K562 (cell line): ENCODE measurements around the gene PACS1. TPM values are rescaled to one million over a fixed set of nuclear protein-coding genes. Genes with fewer than 3 reads are reported as not detected.

Experiments
- ERF ChIP-seq: fragments of 450-650 bp; formaldehyde crosslinking; IDR thresholded peaks from 2 replicates; pipeline ENCODE4 v1.4.0; 2020; ENCODE audit warnings: mild to moderate bottlenecking, mixed read lengths
- FOXP1 ChIP-seq: sonication (generic); formaldehyde crosslinking; IDR thresholded peaks from 2 replicates; pipeline ENCODE4 v1.8.0; 2022; ENCODE audit warnings: mild to moderate bottlenecking, missing genetic modification reagents
- HDAC3 ChIP-seq: fragments of 450-650 bp; IDR thresholded peaks from 2 replicates; pipeline ENCODE4 v1.6.1; 2018; ENCODE audit warnings: borderline replicate concordance, mild to moderate bottlenecking, moderate library complexity; ENCODE audit not compliant: partially characterized antibody
- MAFK ChIP-seq: IDR thresholded peaks from 2 replicates; pipeline ENCODE4 v1.6.1; 2011; ENCODE audit warnings: low read length, improper control_type of control experiment
- NFRKB ChIP-seq: fragments of 450-650 bp; IDR thresholded peaks from 2 replicates; pipeline ENCODE4 v1.6.1; 2016; ENCODE audit warnings: low read depth
- NR2C1 ChIP-seq, 2 experiments: fragments of 450-650 bp; IDR thresholded peaks; 2 replicates each; pipeline ENCODE4 v1.6.1; 2017; ENCODE audit warnings: mild to moderate bottlenecking in 2 of 2, antibody characterized with exemption in 1 of 2, inconsistent platforms in 1 of 2, missing compliant biosample characterization in 1 of 2, missing genetic modification characterization in 1 of 2
- RAD51 ChIP-seq: fragments of 450-650 bp; IDR thresholded peaks from 2 replicates; pipeline ENCODE4 v1.7.1; 2016; ENCODE audit warnings: low read depth, mild to moderate bottlenecking, borderline replicate concordance
- SNIP1 ChIP-seq: fragments of 450-650 bp; IDR thresholded peaks from 2 replicates; pipeline ENCODE4 v1.7.1; 2017; ENCODE audit warnings: low read depth, mild to moderate bottlenecking
- TEAD4 ChIP-seq, 2 experiments: sonication (generic) in 1 of 2; formaldehyde crosslinking in 1 of 2; IDR thresholded peaks; 2 replicates each; pipeline versions ENCODE4 v1.6.1 to v1.8.0; 2012 to 2022; ENCODE audit warnings: borderline replicate concordance in 1 of 2, inconsistent platforms in 1 of 2, low read length in 1 of 2, mild to moderate bottlenecking in 1 of 2, missing genetic modification reagents in 1 of 2
- TOE1 ChIP-seq, 2 experiments: fragments of 450-650 bp in 1 of 2; sonication (generic) in 1 of 2; formaldehyde crosslinking in 1 of 2; IDR thresholded peaks; 2 replicates each; pipeline versions ENCODE4 v1.7.1 to v1.8.0; 2016 to 2022; ENCODE audit warnings: borderline replicate concordance in 2 of 2, mild to moderate bottlenecking in 2 of 2, antibody characterized with exemption in 1 of 2, inconsistent platforms in 1 of 2, low read depth in 1 of 2, missing genetic modification reagents in 1 of 2, moderate library complexity in 1 of 2
- ZFX ChIP-seq: sonication (generic); formaldehyde crosslinking; IDR thresholded peaks from 2 replicates; pipeline ENCODE4 v1.8.0; 2022; ENCODE audit warnings: mild to moderate bottlenecking, missing genetic modification reagents, moderate library complexity
- ZNF282 ChIP-seq: sonication (generic); formaldehyde crosslinking; IDR thresholded peaks from 2 replicates; pipeline ENCODE4 v1.8.1; 2023; ENCODE audit warnings: missing genetic modification reagents
- polyA plus RNA-seq, 8 experiments: library from polyadenylated mRNA; depleted of rRNA in 4 of 8; stranded (reverse) in 5 of 8; unstranded in 3 of 8; fragments of >200 nt; fragmentation: Nextera tagmentation in 2 of 8; fragmentation: Illumina TruSeq in 1 of 8; extraction: Ambion mirVana in 2 of 8; extraction: Trizol in 1 of 8; gene quantifications; 2 replicates each; pipeline versions ENCODE4 v1.2.1 to v1.2.3, GENCODE V29; 2011 to 2014; ENCODE audit warnings: inconsistent platforms in 1 of 8, missing spikeins in 1 of 8
- total RNA-seq, 7 experiments: library from RNA; depleted of rRNA in 6 of 7; stranded (reverse); fragments of >200 nt in 6 of 7; fragmentation: Illumina TruSeq in 2 of 7; extraction: Trizol in 2 of 7; gene quantifications; 2 replicates each; pipeline versions ENCODE4 v1.2.1 to v1.2.3, GENCODE V29; 2011 to 2021; ENCODE audit warnings: low replicate concordance in 1 of 7
- TF ChIP-seq, protein P1 (sequence below): fragments of 200-800 bp; sonication (Bioruptor generic); IDR thresholded peaks from 2 replicates; pipeline ENCODE4 v1.6.1; 2016; ENCODE audit warnings: missing genetic modification characterization, missing compliant biosample characterization
- TF ChIP-seq, protein P2 (sequence below): sonication (generic); formaldehyde crosslinking; IDR thresholded peaks from 2 replicates; pipeline ENCODE4 v1.8.0; 2022; ENCODE audit warnings: missing genetic modification reagents, mild to moderate bottlenecking, borderline replicate concordance
- TF ChIP-seq, protein P3 (sequence below): fragments of 450-650 bp; formaldehyde crosslinking; IDR thresholded peaks from 2 replicates; pipeline ENCODE4 v1.4.0; 2020; ENCODE audit warnings: mild to moderate bottlenecking, moderate library complexity
- TF ChIP-seq, protein P4 (sequence below): fragments of 250-450 bp; sonication (Bioruptor Pico); IDR thresholded peaks from 2 replicates; pipeline ENCODE4 v1.5.1; 2021; ENCODE audit warnings: mild to moderate bottlenecking

Gene PACS1
- total and polyA plus RNA-seq, 9 of the 15 experiments (the other 6 are each of a cell fraction or from before 2014, with no cell fraction given), result 0.34 to 28.1 (median 8.5) TPM

DNA sequence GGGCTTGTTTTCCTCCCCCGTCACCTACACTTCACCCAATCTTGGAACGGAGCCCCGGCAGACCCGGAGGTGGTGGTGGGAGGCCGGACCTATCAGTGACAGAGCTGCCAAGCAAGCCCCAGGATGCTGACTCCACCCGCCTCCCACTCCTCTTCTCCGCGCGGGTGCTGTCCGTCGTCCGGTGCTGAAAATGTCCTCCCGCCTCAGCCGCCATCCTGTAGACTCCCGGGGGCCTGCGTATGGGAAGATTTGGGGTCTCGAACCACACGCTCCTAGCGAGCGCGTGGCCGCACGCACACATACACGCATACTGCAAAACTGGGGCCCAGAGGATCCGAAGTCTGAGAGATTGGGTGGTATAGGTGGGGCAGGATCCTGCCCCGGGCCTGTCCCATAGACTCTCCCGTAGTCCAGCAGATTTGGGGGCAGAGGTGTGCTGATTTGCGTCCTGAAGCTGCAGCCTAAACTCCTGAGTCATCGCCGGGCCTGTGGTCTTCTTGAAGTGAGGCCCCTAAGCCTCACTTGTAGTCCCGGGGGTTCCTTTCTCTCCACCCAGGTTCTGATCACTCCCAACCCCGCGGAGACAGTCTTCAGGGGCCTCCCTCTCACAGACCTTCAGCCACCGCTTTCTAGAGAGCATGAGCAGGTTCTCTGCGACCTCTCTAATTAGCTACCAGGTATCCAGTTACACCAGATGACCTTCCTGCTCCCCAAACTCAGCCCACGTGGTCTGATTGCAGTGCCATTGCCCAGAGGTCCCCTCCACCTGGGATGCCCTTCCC is 219.7 kb downstream of the PACS1 start (continued):
- TF ChIP-seq, protein P1, sequence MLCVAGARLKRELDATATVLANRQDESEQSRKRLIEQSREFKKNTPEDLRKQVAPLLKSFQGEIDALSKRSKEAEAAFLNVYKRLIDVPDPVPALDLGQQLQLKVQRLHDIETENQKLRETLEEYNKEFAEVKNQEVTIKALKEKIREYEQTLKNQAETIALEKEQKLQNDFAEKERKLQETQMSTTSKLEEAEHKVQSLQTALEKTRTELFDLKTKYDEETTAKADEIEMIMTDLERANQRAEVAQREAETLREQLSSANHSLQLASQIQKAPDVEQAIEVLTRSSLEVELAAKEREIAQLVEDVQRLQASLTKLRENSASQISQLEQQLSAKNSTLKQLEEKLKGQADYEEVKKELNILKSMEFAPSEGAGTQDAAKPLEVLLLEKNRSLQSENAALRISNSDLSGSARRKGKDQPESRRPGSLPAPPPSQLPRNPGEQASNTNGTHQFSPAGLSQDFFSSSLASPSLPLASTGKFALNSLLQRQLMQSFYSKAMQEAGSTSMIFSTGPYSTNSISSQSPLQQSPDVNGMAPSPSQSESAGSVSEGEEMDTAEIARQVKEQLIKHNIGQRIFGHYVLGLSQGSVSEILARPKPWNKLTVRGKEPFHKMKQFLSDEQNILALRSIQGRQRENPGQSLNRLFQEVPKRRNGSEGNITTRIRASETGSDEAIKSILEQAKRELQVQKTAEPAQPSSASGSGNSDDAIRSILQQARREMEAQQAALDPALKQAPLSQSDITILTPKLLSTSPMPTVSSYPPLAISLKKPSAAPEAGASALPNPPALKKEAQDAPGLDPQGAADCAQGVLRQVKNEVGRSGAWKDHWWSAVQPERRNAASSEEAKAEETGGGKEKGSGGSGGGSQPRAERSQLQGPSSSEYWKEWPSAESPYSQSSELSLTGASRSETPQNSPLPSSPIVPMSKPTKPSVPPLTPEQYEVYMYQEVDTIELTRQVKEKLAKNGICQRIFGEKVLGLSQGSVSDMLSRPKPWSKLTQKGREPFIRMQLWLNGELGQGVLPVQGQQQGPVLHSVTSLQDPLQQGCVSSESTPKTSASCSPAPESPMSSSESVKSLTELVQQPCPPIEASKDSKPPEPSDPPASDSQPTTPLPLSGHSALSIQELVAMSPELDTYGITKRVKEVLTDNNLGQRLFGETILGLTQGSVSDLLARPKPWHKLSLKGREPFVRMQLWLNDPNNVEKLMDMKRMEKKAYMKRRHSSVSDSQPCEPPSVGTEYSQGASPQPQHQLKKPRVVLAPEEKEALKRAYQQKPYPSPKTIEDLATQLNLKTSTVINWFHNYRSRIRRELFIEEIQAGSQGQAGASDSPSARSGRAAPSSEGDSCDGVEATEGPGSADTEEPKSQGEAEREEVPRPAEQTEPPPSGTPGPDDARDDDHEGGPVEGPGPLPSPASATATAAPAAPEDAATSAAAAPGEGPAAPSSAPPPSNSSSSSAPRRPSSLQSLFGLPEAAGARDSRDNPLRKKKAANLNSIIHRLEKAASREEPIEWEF (CRISPR knock-in tag), result no peak
- no peak for TF ChIP-seq TEAD4 (IDR thresholded peaks at IDR 0.05; ENCODE audit: low read length)
- peak; percentile 86; the same call in 1 of the 2 replicates for TF ChIP-seq TEAD4 (CRISPR knock-in tag; IDR thresholded peaks at IDR 0.05; ENCODE audit: borderline replicate concordance)
- TF ChIP-seq MAFK, result no peak
- peak; percentile 84; the same call in 1 of the 2 replicates for TF ChIP-seq ZNF282 (CRISPR knock-in tag)
- no peak; the same call in 1 of the 2 replicates for TF ChIP-seq TOE1 (IDR thresholded peaks at IDR 0.05; ENCODE audit: borderline replicate concordance)
- TF ChIP-seq TOE1 (CRISPR knock-in tag; IDR thresholded peaks at IDR 0.05; ENCODE audit: borderline replicate concordance, low read depth), result peak; percentile 96
- TF ChIP-seq, protein P2, sequence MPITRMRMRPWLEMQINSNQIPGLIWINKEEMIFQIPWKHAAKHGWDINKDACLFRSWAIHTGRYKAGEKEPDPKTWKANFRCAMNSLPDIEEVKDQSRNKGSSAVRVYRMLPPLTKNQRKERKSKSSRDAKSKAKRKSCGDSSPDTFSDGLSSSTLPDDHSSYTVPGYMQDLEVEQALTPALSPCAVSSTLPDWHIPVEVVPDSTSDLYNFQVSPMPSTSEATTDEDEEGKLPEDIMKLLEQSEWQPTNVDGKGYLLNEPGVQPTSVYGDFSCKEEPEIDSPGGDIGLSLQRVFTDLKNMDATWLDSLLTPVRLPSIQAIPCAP (CRISPR knock-in tag), result peak; percentile 84; the same call in 1 of the 2 replicates
- TF ChIP-seq, protein P3, sequence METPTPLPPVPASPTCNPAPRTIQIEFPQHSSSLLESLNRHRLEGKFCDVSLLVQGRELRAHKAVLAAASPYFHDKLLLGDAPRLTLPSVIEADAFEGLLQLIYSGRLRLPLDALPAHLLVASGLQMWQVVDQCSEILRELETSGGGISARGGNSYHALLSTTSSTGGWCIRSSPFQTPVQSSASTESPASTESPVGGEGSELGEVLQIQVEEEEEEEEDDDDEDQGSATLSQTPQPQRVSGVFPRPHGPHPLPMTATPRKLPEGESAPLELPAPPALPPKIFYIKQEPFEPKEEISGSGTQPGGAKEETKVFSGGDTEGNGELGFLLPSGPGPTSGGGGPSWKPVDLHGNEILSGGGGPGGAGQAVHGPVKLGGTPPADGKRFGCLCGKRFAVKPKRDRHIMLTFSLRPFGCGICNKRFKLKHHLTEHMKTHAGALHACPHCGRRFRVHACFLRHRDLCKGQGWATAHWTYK (CRISPR knock-in tag), result 0 out of 2 replicates have a peak, but pooled peaks have one; percentile 34
- no peak for TF ChIP-seq ZFX
- TF ChIP-seq, protein P4, sequence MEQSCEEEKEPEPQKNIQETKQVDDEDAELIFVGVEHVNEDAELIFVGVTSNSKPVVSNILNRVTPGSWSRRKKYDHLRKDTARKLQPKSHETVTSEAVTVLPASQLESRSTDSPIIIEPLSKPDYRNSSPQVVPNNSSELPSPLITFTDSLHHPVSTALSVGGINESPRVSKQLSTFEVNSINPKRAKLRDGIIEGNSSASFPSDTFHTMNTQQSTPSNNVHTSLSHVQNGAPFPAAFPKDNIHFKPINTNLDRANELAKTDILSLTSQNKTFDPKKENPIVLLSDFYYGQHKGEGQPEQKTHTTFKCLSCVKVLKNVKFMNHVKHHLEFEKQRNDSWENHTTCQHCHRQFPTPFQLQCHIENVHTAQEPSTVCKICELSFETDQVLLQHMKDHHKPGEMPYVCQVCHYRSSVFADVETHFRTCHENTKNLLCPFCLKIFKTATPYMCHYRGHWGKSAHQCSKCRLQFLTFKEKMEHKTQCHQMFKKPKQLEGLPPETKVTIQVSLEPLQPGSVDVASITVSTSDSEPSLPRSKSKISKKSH (CRISPR knock-in tag), result no peak
- TF ChIP-seq NR2C1 (IDR thresholded peaks at IDR 0.05), result no peak
- peak; percentile 33; the same call in 1 of the 2 replicates for TF ChIP-seq NR2C1 (tag; IDR thresholded peaks at IDR 0.05)
- no peak for TF ChIP-seq NFRKB
- no peak for TF ChIP-seq HDAC3
- no peak for TF ChIP-seq SNIP1
- no peak for TF ChIP-seq RAD51
- no peak for TF ChIP-seq ERF (CRISPR knock-in tag)
- TF ChIP-seq FOXP1 (CRISPR knock-in tag), result peak; percentile 95
